K562 (cell line): ENCODE results near the gene OR2V1. TPM values are rescaled to one million over a fixed set of nuclear protein-coding genes. Genes with fewer than 3 reads are reported as not detected.

Source experiments
- ATAC-seq: fragments of 200-7000 bp; cut with Tn5 transposase; 3 replicates; pipeline ENCODE4 v1.9.1; 2020; ENCODE audit warnings: moderate library complexity
- BruUV-seq: library from RNA; stranded (reverse); fragments of 400-500 nt; replicated peaks from 2 replicates; lab custom pipeline; 2021; lab: Mats Ljungman, UMichigan
- CTCF ChIA-PET: fragments of 300-600 bp; formaldehyde crosslinking; extraction: SDS; loops from one replicate; lab custom pipeline; 2021; ENCODE audit warnings: low intra/inter-chr PET ratio; lab: Yijun Ruan, JAX
- POLR2A ChIA-PET: fragments of 300-600, 350-650 bp; sonication (Branson Sonifier 250); formaldehyde crosslinking; extraction: SDS; loops from one replicate; lab custom pipeline; 2021; ENCODE audit warnings: antibody characterized with exemption, inconsistent platforms; lab: Yijun Ruan, JAX
- DNase-seq, 4 experiments: peaks; one replicate each; pipeline versions ENCODE4 v3.0.0 to v3.0.0-alpha.2; 2011 to 2018; ENCODE audit warnings: low spot score in 3 of 4, mixed read lengths in 3 of 4; ENCODE audit errors: extremely low read depth in 1 of 4
- FAIRE-seq: peaks from 2 replicates; lab custom pipeline; 2011; peaks lifted over from hg19 to GRCh38; lab: Jason Lieb, UNC
- H2AFZ ChIP-seq: 2 replicates; pipeline ENCODE4 v1.6.0; 2011; ENCODE audit warnings: low read depth, low read length, control low read depth, inconsistent platforms
- H3K27ac ChIP-seq: fragments of 200-600 bp; 3 replicates; pipeline ENCODE4 v1.8.0; 2011; ENCODE audit warnings: low read depth, mild to moderate bottlenecking, control low read depth, inconsistent platforms, low read length, moderate library complexity, mixed read lengths; ENCODE audit errors: extremely low read depth
- H3K27me3 ChIP-seq, 2 experiments: fragments of 300-600 bp in 1 of 2; 2 replicates in 1 of 2; 3 replicates in 1 of 2; pipeline versions ENCODE4 v1.6.0 to v1.8.0; 2011; ENCODE audit warnings: inconsistent platforms in 2 of 2, low read length in 2 of 2, mild to moderate bottlenecking in 1 of 2, mixed read lengths in 1 of 2, moderate library complexity in 1 of 2; ENCODE audit not compliant: control insufficient read depth in 2 of 2, insufficient read depth in 2 of 2
- H3K36me3 ChIP-seq: fragments of 300-600 bp; 3 replicates; pipeline ENCODE4 v1.8.0; 2011; ENCODE audit warnings: mild to moderate bottlenecking, low read length, inconsistent platforms; ENCODE audit not compliant: control insufficient read depth, insufficient read depth
- H3K4me1 ChIP-seq, 2 experiments: fragments of 200-600 bp in 1 of 2; replicated peaks in 1 of 2; 2 replicates in 1 of 2; 3 replicates in 1 of 2; pipeline versions ENCODE4 v1.5.1 to v1.8.0; 2011; ENCODE audit warnings: inconsistent platforms in 2 of 2, low read length in 2 of 2, mild to moderate bottlenecking in 1 of 2, mixed read lengths in 1 of 2, moderate library complexity in 1 of 2; ENCODE audit not compliant: control insufficient read depth in 2 of 2, insufficient read depth in 2 of 2
- H3K4me2 ChIP-seq: 2 replicates; pipeline ENCODE4 v1.6.1; 2011; ENCODE audit warnings: low read length, control low read depth, inconsistent platforms, mixed read lengths; ENCODE audit not compliant: insufficient read depth
- H3K4me3 ChIP-seq: fragments of 200-600 bp; sonication (generic), shearing (Covaris generic); 2 replicates; pipeline ENCODE4 v1.5.1; 2016; ENCODE audit warnings: control low read depth, inconsistent platforms
- H3K79me2 ChIP-seq: fragments of 200-600 bp; 3 replicates; pipeline ENCODE4 v1.8.0; 2011; ENCODE audit warnings: low read length, inconsistent platforms; ENCODE audit not compliant: control insufficient read depth, insufficient read depth
- H3K9ac ChIP-seq, 2 experiments: 2 replicates each; pipeline versions ENCODE4 v1.6.0 to v1.6.1; 2011; ENCODE audit warnings: low read depth in 2 of 2, low read length in 2 of 2, control low read depth in 1 of 2, inconsistent platforms in 1 of 2, mild to moderate bottlenecking in 1 of 2, mixed read lengths in 1 of 2; ENCODE audit not compliant: insufficient read depth in 1 of 2
- H3K9me1 ChIP-seq: one replicate; pipeline ENCODE4 v1.6.0; 2011; ENCODE audit warnings: inconsistent platforms, mild to moderate bottlenecking, low read length, moderate library complexity; ENCODE audit not compliant: control insufficient read depth, insufficient read depth
- H3K9me3 ChIP-seq: replicated peaks from 2 replicates; pipeline ENCODE4 v1.5.1; 2011; ENCODE audit warnings: low read depth, low read length, inconsistent platforms; ENCODE audit not compliant: control insufficient read depth, insufficient read depth
- H4K20me1 ChIP-seq: replicated peaks from 2 replicates; pipeline ENCODE4 v1.6.1; 2011; ENCODE audit warnings: low read length, inconsistent platforms, mixed read lengths; ENCODE audit not compliant: control insufficient read depth, insufficient read depth
- CHCHD3 ChIP-seq: fragments of 250-450 bp; sonication (Bioruptor Pico); IDR thresholded peaks from 2 replicates; pipeline ENCODE4 v2.1.2; 2022; ENCODE audit warnings: mild to moderate bottlenecking
- ETV1 ChIP-seq: fragments of 450-650 bp; conservative IDR thresholded peaks from 2 replicates; pipeline ENCODE4 v1.6.1; 2016; ENCODE audit warnings: missing genetic modification characterization, control low read depth, low read depth, missing compliant biosample characterization
- IFI16 ChIP-seq: fragments of 250-450 bp; sonication (Bioruptor Pico); IDR thresholded peaks from 2 replicates; pipeline ENCODE4 v2.1.2; 2022; ENCODE audit warnings: mild to moderate bottlenecking, inconsistent platforms
- SAP30 ChIP-seq: fragments of 200-600 bp; sonication (generic); IDR thresholded peaks from 2 replicates; pipeline ENCODE4 v1.6.1; 2012; ENCODE audit warnings: borderline replicate concordance, low read depth, mild to moderate bottlenecking, moderate library complexity, low read length, control low read depth, inconsistent platforms; ENCODE audit not compliant: insufficient read depth, poor library complexity, severe bottlenecking
- SRSF9 ChIP-seq: fragments of 200-400 bp; formaldehyde crosslinking; IDR thresholded peaks from 2 replicates; pipeline ENCODE4 v1.6.1; 2017; ENCODE audit warnings: low read depth, low read length, borderline replicate concordance
- TCF3 ChIP-seq: sonication (generic); formaldehyde crosslinking; IDR thresholded peaks from 2 replicates; pipeline ENCODE4 v1.4.0; 2020; ENCODE audit warnings: mild to moderate bottlenecking, missing genetic modification reagents
- TCF7 ChIP-seq: sonication (generic); IDR thresholded peaks from 2 replicates; pipeline ENCODE4 v1.6.1; 2016; ENCODE audit warnings: antibody characterized with exemption, borderline replicate concordance
- ZNF146 ChIP-seq: IDR thresholded peaks from one replicate; pipeline ENCODE4 v1.6.1; 2018; ENCODE audit warnings: missing compliant biosample characterization; ENCODE audit not compliant: unreplicated experiment
- ZNF41 ChIP-seq: fragments of 250-450 bp; sonication (Bioruptor Pico); conservative IDR thresholded peaks from 2 replicates; pipeline ENCODE4 v1.4.0; 2020; ENCODE audit warnings: mild to moderate bottlenecking
- WGBS: fragments of 100-300 bp; shearing (Covaris generic); methylation state at CpG from one replicate; pipeline ENCODE4 v1.1.6; 2016; ENCODE audit warnings: low coverage, mixed read lengths; ENCODE audit not compliant: insufficient coverage; ENCODE audit errors: missing lambda C conversion rate; 5-methylcytosine and 5-hydroxymethylcytosine counted together
- in situ Hi-C: fragments of 300-500 bp; cut with MboI; formaldehyde crosslinking; loops from 4 replicates; pipeline ENCODE4 v1.15.0; 2018; ENCODE audit warnings: inconsistent platforms, mixed read lengths
- intact Hi-C: fragments of 100-400 bp; cut with micrococcal nuclease; formaldehyde crosslinking; loops from 2 replicates; pipeline ENCODE4 v1.14.2; 2022
- polyA plus RNA-seq, 8 experiments: library from polyadenylated mRNA; depleted of rRNA in 4 of 8; stranded (reverse) in 5 of 8; unstranded in 3 of 8; fragments of >200 nt; fragmentation: Nextera tagmentation in 2 of 8; fragmentation: Illumina TruSeq in 1 of 8; extraction: Ambion mirVana in 2 of 8; extraction: Trizol in 1 of 8; gene quantifications; 2 replicates each; pipeline versions ENCODE4 v1.2.1 to v1.2.3, GENCODE V29; 2011 to 2014; ENCODE audit warnings: inconsistent platforms in 1 of 8, missing spikeins in 1 of 8
- total RNA-seq, 7 experiments: library from RNA; depleted of rRNA in 6 of 7; stranded (reverse); fragments of >200 nt in 6 of 7; fragmentation: Illumina TruSeq in 2 of 7; extraction: Trizol in 2 of 7; gene quantifications; 2 replicates each; pipeline versions ENCODE4 v1.2.1 to v1.2.3, GENCODE V29; 2011 to 2021; ENCODE audit warnings: low replicate concordance in 1 of 7

OR2V1 gene
- total and polyA plus RNA-seq, 9 of the 15 experiments (the other 6 are each of a cell fraction or from before 2014, with no cell fraction given): 0.04 to 0.28 (median 0.15) TPM; not detected in 5

DNA sequence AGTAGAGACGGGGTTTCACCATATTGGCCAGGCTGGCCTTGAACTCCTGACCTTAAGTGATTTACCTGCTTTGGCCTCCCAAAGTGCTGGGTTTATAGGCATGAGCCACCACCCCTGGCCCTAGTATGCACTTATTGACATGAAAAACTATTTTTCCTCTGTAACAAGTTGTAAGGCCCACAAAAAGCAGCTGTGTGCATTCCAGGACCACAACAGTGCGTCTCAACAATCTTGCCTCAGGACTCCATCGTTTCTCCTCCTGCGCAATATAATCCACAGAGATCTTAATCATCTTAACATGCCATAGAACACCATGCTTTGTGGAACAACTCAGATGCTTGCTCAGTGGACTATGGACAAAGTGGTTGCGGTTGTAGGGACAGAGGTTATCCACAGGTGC lies 10.2 kb downstream of the OR2V1 start:
- no peak for ATAC-seq
- ChIA-PET CTCF (interaction anchor here (1.0 kb wide), 1 partner anchor 47 kb away, joined by 3 read pairs; no protein-coding TSS in a partner anchor), POLR2A (interaction anchor here (1.3 to 1.5 kb wide), 2 partner anchors 9 to 13 kb away, joined by 3 read pairs; no protein-coding TSS in a partner anchor)
- no peaks in the 10 kb centered on the region for H3K79me2 ChIP-seq
- BruUV-seq: no TSS peak
- no peaks in the 10 kb centered on the region for H3K9me1 ChIP-seq
- H3K4me2 ChIP-seq: no peak overlapping the region
- intact Hi-C loops: no loop called here
- DNase-seq: no peak
- no peak for FAIRE-seq
- no peak overlapping the region for H3K27ac ChIP-seq
- H2AFZ ChIP-seq: no peak overlapping the region
- no peaks in the 10 kb centered on the region for H4K20me1 ChIP-seq
- 53% methylated on average over 5 of the region's 5 CpGs for WGBS
- TF ChIP-seq ZNF146 (no peak), CHCHD3 (CRISPR knock-in tag) (no peak), SRSF9 (no peak), TCF3 (no peak), ZNF41 (CRISPR knock-in tag) (no peak), SAP30 (no peak), ETV1 (tag) (no peak), TCF7 (no peak), IFI16 (CRISPR knock-in tag) (no peak)
- no peak overlapping the region for H3K4me3 ChIP-seq
- no peaks in the 10 kb centered on the region for H3K9me3 ChIP-seq
- peaks cover 3 to 6% of the 10 kb centered on the region in 2 experiments; a peak in 4 of 5 replicates for H3K4me1 ChIP-seq
- no peaks in the 10 kb centered on the region for H3K36me3 ChIP-seq
- in situ Hi-C loops: no loop called here
- H3K9ac ChIP-seq: no peak overlapping the region
- no peaks in the 10 kb centered on the region for H3K27me3 ChIP-seq
